H1 (cell line): ENCODE data around the gene GUCY2D. TPM values are rescaled to one million over a fixed set of nuclear protein-coding genes. Genes with fewer than 3 reads are reported as not detected.

Experiments used
- CTCF ChIA-PET: fragments of 300-600 bp; sonication (Branson Sonifier 250); formaldehyde crosslinking; loops from one replicate; lab custom pipeline; 2021; ENCODE audit not compliant: partially characterized antibody; lab: Charles Lee
- POLR2A ChIA-PET: fragments of 300-600 bp; sonication (Branson Sonifier 250); formaldehyde crosslinking; loops from one replicate; lab custom pipeline; 2021; ENCODE audit warnings: inconsistent platforms; ENCODE audit not compliant: partially characterized antibody; lab: Charles Lee
- DNase-seq, 2 experiments: peaks; one replicate each; pipeline versions ENCODE4 v3.0.0 to v3.0.0-alpha.2; 2010 to 2022; ENCODE audit warnings: low spot score in 2 of 2, low read depth in 1 of 2, mixed read lengths in 1 of 2
- FAIRE-seq: peaks from 2 replicates; lab custom pipeline; 2011; peaks lifted over from hg19 to GRCh38; lab: Jason Lieb, UNC
- H2AFZ ChIP-seq: 2 replicates; pipeline ENCODE4 v1.8.1; 2012; ENCODE audit warnings: low read length, inconsistent platforms
- H2AK5ac ChIP-seq: 2 replicates; pipeline ENCODE4 v1.6.1; 2013; ENCODE audit warnings: low read depth, low read length
- H2BK120ac ChIP-seq: replicated peaks from 2 replicates; pipeline ENCODE3; 2013; ENCODE audit warnings: low read depth, low read length, inconsistent platforms
- H2BK12ac ChIP-seq: 2 replicates; pipeline ENCODE4 v1.6.1; 2013; ENCODE audit warnings: low read depth, low read length
- H2BK15ac ChIP-seq: 2 replicates; pipeline ENCODE4 v1.6.1; 2013; ENCODE audit warnings: low read length
- H2BK20ac ChIP-seq: 2 replicates; pipeline ENCODE4 v1.6.1; 2013; ENCODE audit warnings: low read length
- H2BK5ac ChIP-seq: 2 replicates; pipeline ENCODE4 v1.6.1; 2013; ENCODE audit warnings: low read depth, low read length
- H3K14ac ChIP-seq: 2 replicates; pipeline ENCODE4 v1.6.1; 2013; ENCODE audit warnings: inconsistent platforms; ENCODE audit not compliant: insufficient read length
- H3K18ac ChIP-seq: 2 replicates; pipeline ENCODE4 v1.6.1; 2013; ENCODE audit warnings: low read length; ENCODE audit errors: extremely low read depth
- H3K23ac ChIP-seq: 2 replicates; pipeline ENCODE4 v1.6.1; 2013; ENCODE audit warnings: inconsistent platforms; ENCODE audit not compliant: insufficient read length
- H3K23me2 ChIP-seq: 2 replicates; pipeline ENCODE4 v1.6.1; 2013; ENCODE audit warnings: low read depth, low read length
- H3K27ac ChIP-seq: 2 replicates; pipeline ENCODE4 v1.6.1; 2011; ENCODE audit warnings: low read depth, low read length, inconsistent platforms
- H3K27me3 ChIP-seq, 4 experiments: replicated peaks in 1 of 4; 1 replicate in 1 of 4; 2 replicates in 3 of 4; pipeline versions ENCODE4 v1.6.1 to v1.8.1; 2011 to 2013; ENCODE audit warnings: low read length in 3 of 4, mild to moderate bottlenecking in 3 of 4, inconsistent platforms in 2 of 4, mixed read lengths in 2 of 4, moderate library complexity in 1 of 4; ENCODE audit not compliant: control insufficient read depth in 3 of 4, insufficient read depth in 3 of 4; ENCODE audit errors: extremely low read depth in 1 of 4
- H3K36me3 ChIP-seq, 4 experiments: 2 replicates each; pipeline versions ENCODE4 v1.6.1 to v1.8.1; 2011 to 2013; ENCODE audit warnings: mild to moderate bottlenecking in 4 of 4, low read length in 3 of 4, moderate library complexity in 2 of 4, control low read depth in 1 of 4, inconsistent platforms in 1 of 4; ENCODE audit not compliant: insufficient read depth in 4 of 4, control insufficient read depth in 2 of 4
- H3K4ac ChIP-seq: replicated peaks from 2 replicates; pipeline ENCODE3; 2013; ENCODE audit warnings: low read length, low read depth, mixed read lengths, inconsistent platforms; ENCODE audit not compliant: insufficient read length
- H3K4me1 ChIP-seq, 4 experiments: replicated peaks in 1 of 4; 1 replicate in 1 of 4; 2 replicates in 3 of 4; pipeline versions ENCODE4 v1.6.1 to v1.8.1; 2011 to 2013; ENCODE audit warnings: low read length in 3 of 4, inconsistent platforms in 2 of 4, mixed read lengths in 1 of 4; ENCODE audit not compliant: insufficient read depth in 4 of 4, control insufficient read depth in 3 of 4
- H3K4me2 ChIP-seq, 2 experiments: 2 replicates each; pipeline versions ENCODE4 v1.6.1 to v1.8.1; 2011 to 2013; ENCODE audit warnings: low read depth in 2 of 2, low read length in 2 of 2, control low read depth in 1 of 2, inconsistent platforms in 1 of 2, mild to moderate bottlenecking in 1 of 2; ENCODE audit not compliant: insufficient read depth in 1 of 2
- H3K4me3 ChIP-seq, 4 experiments: fragments of 200-600, 300-600 bp in 1 of 4; sonication (generic), shearing (Covaris generic), sonication (Bioruptor Twin) in 1 of 4; 2 replicates each; pipeline versions ENCODE4 v1.5.1 to v1.8.1; 2011 to 2016; ENCODE audit warnings: low read length in 4 of 4, low read depth in 3 of 4, control low read depth in 2 of 4, inconsistent platforms in 2 of 4, mild to moderate bottlenecking in 2 of 4, mixed read lengths in 1 of 4, moderate library complexity in 1 of 4; ENCODE audit not compliant: insufficient read depth in 2 of 4; ENCODE audit errors: extremely low read depth in 1 of 4
- H3K56ac ChIP-seq: replicated peaks from 2 replicates; pipeline ENCODE3; 2013; ENCODE audit warnings: low read depth, mild to moderate bottlenecking, mixed read lengths, low read length, inconsistent platforms; ENCODE audit not compliant: insufficient read length
- H3K79me1 ChIP-seq: 2 replicates; pipeline ENCODE4 v1.6.1; 2013; ENCODE audit warnings: low read depth, low read length, control low read depth
- H3K79me2 ChIP-seq, 2 experiments: 2 replicates each; pipeline versions ENCODE4 v1.6.1 to v1.8.1; 2012 to 2013; ENCODE audit warnings: low read length in 2 of 2, mild to moderate bottlenecking in 2 of 2, inconsistent platforms in 1 of 2; ENCODE audit not compliant: insufficient read depth in 2 of 2, control insufficient read depth in 1 of 2
- H3K9ac ChIP-seq, 4 experiments: replicated peaks in 1 of 4; 1 replicate in 1 of 4; 2 replicates in 3 of 4; pipeline versions ENCODE4 v1.6.1 to v1.8.1; 2011 to 2013; ENCODE audit warnings: low read depth in 3 of 4, low read length in 3 of 4, control low read depth in 2 of 4, mild to moderate bottlenecking in 2 of 4, moderate library complexity in 2 of 4, inconsistent platforms in 1 of 4; ENCODE audit errors: extremely low read depth in 1 of 4
- H3K9me3 ChIP-seq, 2 experiments: 2 replicates each; pipeline versions ENCODE4 v1.6.1 to v1.8.1; 2012 to 2013; ENCODE audit warnings: mild to moderate bottlenecking in 2 of 2, moderate library complexity in 2 of 2, control low read depth in 1 of 2, inconsistent platforms in 1 of 2, low read depth in 1 of 2, low read length in 1 of 2, mixed read lengths in 1 of 2; ENCODE audit not compliant: insufficient read depth in 2 of 2
- H4K20me1 ChIP-seq, 2 experiments: replicated peaks in 1 of 2; 2 replicates each; pipeline versions ENCODE3 to v1.8.1; 2011 to 2013; ENCODE audit warnings: inconsistent platforms in 2 of 2, low read length in 2 of 2, mild to moderate bottlenecking in 1 of 2; ENCODE audit not compliant: insufficient read depth in 2 of 2, control insufficient read depth in 1 of 2
- H4K5ac ChIP-seq: 2 replicates; pipeline ENCODE4 v1.6.1; 2013; ENCODE audit warnings: low read length, low read depth, mixed read lengths, inconsistent platforms; ENCODE audit not compliant: insufficient read length
- H4K8ac ChIP-seq: 2 replicates; pipeline ENCODE4 v1.8.0; 2013; ENCODE audit warnings: mild to moderate bottlenecking, moderate library complexity, low read length, inconsistent platforms; ENCODE audit not compliant: insufficient read depth; ENCODE audit errors: extremely low read depth
- H4K91ac ChIP-seq: replicated peaks from 2 replicates; pipeline ENCODE3; 2013; ENCODE audit warnings: low read length, mixed read lengths, inconsistent platforms; ENCODE audit not compliant: insufficient read length
- ASH2L ChIP-seq: fragments of 200-600, 300-600 bp; sonication (generic); IDR thresholded peaks from one replicate; pipeline ENCODE4 v1.7.1; 2017; ENCODE audit warnings: low read length
- CTBP2 ChIP-seq: IDR thresholded peaks from 2 replicates; pipeline ENCODE4 v1.7.0; 2011; ENCODE audit warnings: borderline replicate concordance, mild to moderate bottlenecking, moderate library complexity, mixed read lengths, low read length; ENCODE audit not compliant: insufficient read depth, insufficient read length
- EGR1 ChIP-seq: IDR thresholded peaks from 2 replicates; pipeline ENCODE4 v1.6.1; 2011; ENCODE audit warnings: low read depth, low read length, borderline replicate concordance
- JUND ChIP-seq: IDR thresholded peaks from 2 replicates; pipeline ENCODE4 v1.6.1; 2011; ENCODE audit warnings: mild to moderate bottlenecking, improper control_type of control experiment, low read length
- NANOG ChIP-seq: IDR thresholded peaks from 2 replicates; pipeline ENCODE4 v1.6.1; 2011; ENCODE audit warnings: low read length, low read depth, mild to moderate bottlenecking, inconsistent platforms; ENCODE audit not compliant: insufficient read depth, poor library complexity, severe bottlenecking
- POLR2A ChIP-seq, 2 experiments: IDR thresholded peaks; 1 replicate in 1 of 2; 2 replicates in 1 of 2; pipeline ENCODE4 v1.6.1; 2011; ENCODE audit warnings: low read depth in 2 of 2, low read length in 2 of 2, mild to moderate bottlenecking in 2 of 2; ENCODE audit errors: control extremely low read depth in 1 of 2
- TAF7 ChIP-seq: optimal IDR thresholded peaks from 2 replicates; pipeline ENCODE3; 2011; ENCODE audit warnings: low read depth, mild to moderate bottlenecking, inconsistent platforms, low read length, moderate library complexity, borderline replicate concordance
- WGBS, 2 experiments: shearing (Covaris generic) in 1 of 2; methylation state at CpG; one replicate each; pipeline versions ENCODE4 v1.1.6 to v1.1.7; 2013 to 2015; ENCODE audit warnings: low lambda C conversion rate in 2 of 2, mixed read lengths in 2 of 2, inconsistent platforms in 1 of 2, low coverage in 1 of 2, missing lambda C conversion rate in 1 of 2; ENCODE audit not compliant: insufficient replicate concordance in 2 of 2, insufficient coverage in 1 of 2, insufficient read length in 1 of 2; ENCODE audit errors: extremely low coverage in 1 of 2, missing lambda C conversion rate in 1 of 2; 5-methylcytosine and 5-hydroxymethylcytosine counted together
- polyA plus RNA-seq, 7 experiments: library from polyadenylated mRNA; depleted of rRNA in 3 of 7; stranded (reverse) in 5 of 7; unstranded in 2 of 7; fragments of >200 nt in 5 of 7; fragments of 200-250 nt in 2 of 7; gene quantifications; 1 replicate in 5 of 7; 2 replicates in 1 of 7; 4 replicates in 1 of 7; pipeline versions ENCODE4 v1.2.1 to v1.2.3, GENCODE V29; 2011 to 2013; ENCODE audit warnings: missing spikeins in 2 of 7, mixed read lengths in 2 of 7
- total RNA-seq: library from RNA; stranded (reverse); fragmentation: NEBNext Ultra II Directional; extraction: Animal tissue kit (Norgen Biotek cat#: 25700); gene quantifications from 2 replicates; pipeline ENCODE4 v1.2.1, GENCODE V29; 2021

GUCY2D gene
- total and polyA plus RNA-seq, 2 of the 8 experiments (the other 6 are each of a cell fraction or from before 2014, with no cell fraction given): 0.20 to 0.48 TPM

DNA sequence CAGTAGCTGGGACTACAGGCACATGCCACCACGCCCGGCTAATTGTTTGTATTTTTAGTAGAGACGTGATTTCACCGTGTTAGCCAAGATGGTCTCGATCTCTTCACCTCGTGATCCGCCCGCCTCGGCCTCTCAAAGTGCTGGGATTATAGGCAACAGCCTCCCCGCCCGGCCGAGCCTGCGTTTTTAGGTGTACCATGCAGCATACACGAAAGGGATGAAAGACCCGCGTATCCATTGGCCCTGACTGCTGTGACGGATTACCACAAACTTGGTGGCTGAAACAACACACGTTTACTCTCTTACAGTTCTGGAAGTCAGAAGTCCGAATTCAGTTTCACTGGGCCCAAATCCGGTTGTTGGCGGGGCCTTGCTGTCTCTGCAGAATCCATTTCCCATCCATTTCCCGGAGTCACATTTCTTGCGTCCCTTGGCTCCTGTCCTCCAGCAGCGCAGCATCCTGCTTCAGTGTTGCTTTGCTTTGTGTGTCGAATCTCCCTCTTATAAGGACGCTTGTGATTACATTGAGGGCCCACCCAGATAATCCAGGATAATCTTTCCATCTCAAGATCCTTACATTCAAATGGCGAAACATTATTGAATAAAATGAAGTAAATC lies 8.3 kb upstream of the GUCY2D start:
- Histone ChIP-seq H2BK15ac (no peak overlapping the region), H4K20me1 (peaks cover 0 to 4% of the 10 kb centered on the region in 2 experiments), H3K36me3 (no peaks in the 10 kb centered on the region), H4K91ac (no peak overlapping the region), H2BK5ac (no peak overlapping the region), H3K9ac (no peak overlapping the region), H3K9me3 (no peaks in the 10 kb centered on the region), H4K8ac (no peak overlapping the region), H2AK5ac (0 out of 2 replicates have a peak overlapping the region, but pooled peaks have one; percentile 34), H3K14ac (no peak overlapping the region), H3K4me1 (peaks cover 0 to 2% (median 0%) of the 10 kb centered on the region in 4 experiments; a peak in 1 of 7 replicates), H3K4me2 (no peak overlapping the region), H3K79me1 (no peaks in the 10 kb centered on the region), H3K23me2 (peaks cover 5% of the 10 kb centered on the region; the same call in 1 of the 2 replicates), H2AFZ (no peak overlapping the region), H3K56ac (no peak overlapping the region), H2BK120ac (no peak overlapping the region), H3K4ac (no peak overlapping the region), H3K4me3 (no peak overlapping the region), H2BK20ac (no peak overlapping the region), H3K79me2 (no peaks in the 10 kb centered on the region), H2BK12ac (no peak overlapping the region), H3K18ac (no peak overlapping the region), H3K27ac (no peak overlapping the region), H4K5ac (no peak overlapping the region), H3K27me3 (peaks cover 0 to 14% (median 6%) of the 10 kb centered on the region in 4 experiments; a peak in 4 of 7 replicates), H3K23ac (no peak overlapping the region)
- CTCF ChIA-PET: interaction anchor here (1.2 to 2.6 kb wide), 5 partner anchors 21 to 156 kb away, joined by 3 to 9 read pairs (median 6); partner anchors contain the start of gene ALOX15B
- FAIRE-seq (no peak), DNase-seq (no peak)
- POLR2A ChIA-PET: interaction anchor here (1.6 kb wide), 1 partner anchor 17 kb away, joined by 5 read pairs; no protein-coding TSS in a partner anchor
- WGBS, 2 experiments: 85% methylated on average over 27 of the region's 27 CpGs; no CpG with 5 or more reads in 1 of the 2 experiments
- TF ChIP-seq ASH2L (no peak), JUND (no peak), EGR1 (no peak), NANOG (no peak), TAF7 (no peak), CTBP2 (no peak), POLR2A (IDR thresholded peaks at IDR 0.05; ENCODE audit: control extremely low read depth in 1 of 2, low read depth in 2 of 2, low read length in 2 of 2) (no peak)
